Testis (tissue), 2 donors: ENCODE data around the gene SLC38A10.

Experiments
- CTCF ChIP-seq, 3 experiments: fragments of 450-650 bp in 2 of 3; fragments of 200-600 bp in 1 of 3; sonication (generic) in 1 of 3; IDR thresholded peaks; one replicate each; pipeline ENCODE4 v1.5.1; 2016 to 2019; ENCODE audit warnings: antibody characterized with exemption in 3 of 3, mild to moderate bottlenecking in 2 of 3, moderate library complexity in 1 of 3
- POLR2A ChIP-seq: fragments of 450-650 bp; IDR thresholded peaks from one replicate; pipeline ENCODE4 v1.6.1; 2017; ENCODE audit warnings: antibody characterized with exemption, mild to moderate bottlenecking, moderate library complexity

GRCh38 chr17:81313776-81314397 is 18.8 kb upstream of the SLC38A10 start:
- TF ChIP-seq CTCF (IDR thresholded peaks at IDR 0.05) (no peak), POLR2A (no peak)
